BE2C (cell line): ENCODE results near the gene RIOX2.
"Not testable (repeated sequence)": the region's sequence is repeated elsewhere in the genome, so short reads cannot be mapped to it uniquely, and the experiment has no call there.

ENCODE experiments used
- DNase-seq: peaks from one replicate; pipeline ENCODE4 v3.0.0-alpha.2; 2020
- H3K27me3 ChIP-seq: fragments of 250-450 bp; sonication (Bioruptor Pico); 2 replicates; pipeline ENCODE4 v1.5.1; 2020; ENCODE audit warnings: mild to moderate bottlenecking
- H3K36me3 ChIP-seq: fragments of 250-450 bp; sonication (Bioruptor Pico); 2 replicates; pipeline ENCODE4 v1.5.1; 2020; ENCODE audit warnings: mild to moderate bottlenecking
- H3K4me1 ChIP-seq: fragments of 250-450 bp; sonication (Bioruptor Pico); 2 replicates; pipeline ENCODE4 v1.5.1; 2020
- H3K4me3 ChIP-seq: 2 replicates; pipeline ENCODE4 v1.5.1; 2011; ENCODE audit warnings: low read depth, low read length
- H3K9me3 ChIP-seq: fragments of 250-450 bp; sonication (Bioruptor Pico); 2 replicates; pipeline ENCODE4 v1.5.1; 2020
- TF ChIP-seq, protein P1 (sequence below): IDR thresholded peaks from 2 replicates; pipeline ENCODE4 v1.5.1; 2012; ENCODE audit warnings: mild to moderate bottlenecking, low read depth, low read length

Gene RIOX2

DNA sequence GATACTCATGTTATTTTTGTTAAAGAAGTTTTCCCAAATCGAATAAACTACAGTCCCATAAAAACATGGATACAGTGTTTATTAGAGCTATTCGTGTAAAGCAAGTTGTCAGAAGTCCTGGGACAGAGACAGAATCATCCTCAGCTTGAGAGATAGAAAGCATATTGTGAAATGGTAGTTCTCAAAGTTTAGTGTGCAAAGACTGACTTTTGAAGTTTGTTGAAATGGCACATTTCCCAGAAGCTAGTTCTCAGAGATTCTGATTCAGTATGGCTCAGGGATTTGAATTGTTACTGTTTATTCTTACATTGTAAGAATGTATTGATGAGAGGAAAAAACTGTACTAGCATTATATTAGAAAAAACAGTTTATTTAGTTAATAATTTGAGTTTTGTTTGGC, 40.7 kb upstream of the RIOX2 start:
- no peaks in the 10 kb centered on the region for H3K9me3 ChIP-seq
- H3K27me3 ChIP-seq: no peaks in the 10 kb centered on the region
- no peak overlapping the region for H3K4me3 ChIP-seq
- H3K36me3 ChIP-seq: no peaks in the 10 kb centered on the region
- TF ChIP-seq, protein P1, sequence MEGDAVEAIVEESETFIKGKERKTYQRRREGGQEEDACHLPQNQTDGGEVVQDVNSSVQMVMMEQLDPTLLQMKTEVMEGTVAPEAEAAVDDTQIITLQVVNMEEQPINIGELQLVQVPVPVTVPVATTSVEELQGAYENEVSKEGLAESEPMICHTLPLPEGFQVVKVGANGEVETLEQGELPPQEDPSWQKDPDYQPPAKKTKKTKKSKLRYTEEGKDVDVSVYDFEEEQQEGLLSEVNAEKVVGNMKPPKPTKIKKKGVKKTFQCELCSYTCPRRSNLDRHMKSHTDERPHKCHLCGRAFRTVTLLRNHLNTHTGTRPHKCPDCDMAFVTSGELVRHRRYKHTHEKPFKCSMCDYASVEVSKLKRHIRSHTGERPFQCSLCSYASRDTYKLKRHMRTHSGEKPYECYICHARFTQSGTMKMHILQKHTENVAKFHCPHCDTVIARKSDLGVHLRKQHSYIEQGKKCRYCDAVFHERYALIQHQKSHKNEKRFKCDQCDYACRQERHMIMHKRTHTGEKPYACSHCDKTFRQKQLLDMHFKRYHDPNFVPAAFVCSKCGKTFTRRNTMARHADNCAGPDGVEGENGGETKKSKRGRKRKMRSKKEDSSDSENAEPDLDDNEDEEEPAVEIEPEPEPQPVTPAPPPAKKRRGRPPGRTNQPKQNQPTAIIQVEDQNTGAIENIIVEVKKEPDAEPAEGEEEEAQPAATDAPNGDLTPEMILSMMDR: no peak
- DNase-seq: no peak
- H3K4me1 ChIP-seq: peaks cover 9% of the 10 kb centered on the region

DNA sequence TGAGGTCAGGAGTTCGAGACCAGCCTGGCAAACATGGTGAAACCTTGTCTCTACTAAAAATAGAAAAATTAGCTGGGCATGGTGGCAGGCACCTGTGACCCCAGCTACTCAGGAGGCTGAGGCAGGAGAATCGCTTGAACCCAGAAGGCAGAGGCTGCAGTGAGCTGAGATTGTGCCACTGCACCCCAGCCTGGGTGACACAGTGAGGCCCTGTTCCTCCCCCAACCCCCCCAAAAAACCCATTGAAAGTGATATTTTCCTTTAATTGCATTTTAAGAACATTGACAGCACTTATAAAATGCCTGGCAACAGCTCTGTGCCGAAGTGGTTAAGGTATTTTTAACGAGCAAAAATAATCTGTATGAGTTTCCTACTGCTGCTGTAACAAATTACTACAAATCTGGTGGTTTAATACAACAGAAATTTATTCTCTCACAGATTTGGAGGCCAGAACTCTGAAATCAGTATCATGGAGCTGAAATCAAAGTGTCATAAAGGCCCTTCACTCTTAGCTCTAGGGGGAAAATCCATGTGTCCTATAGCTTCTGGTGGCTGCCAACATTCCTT, 38.7 kb upstream of the RIOX2 start:
- H3K4me3 ChIP-seq, DNase-seq, H3K4me1 ChIP-seq, H3K36me3 ChIP-seq, H3K27me3 ChIP-seq, H3K9me3 ChIP-seq: not testable (repeated sequence)

DNA sequence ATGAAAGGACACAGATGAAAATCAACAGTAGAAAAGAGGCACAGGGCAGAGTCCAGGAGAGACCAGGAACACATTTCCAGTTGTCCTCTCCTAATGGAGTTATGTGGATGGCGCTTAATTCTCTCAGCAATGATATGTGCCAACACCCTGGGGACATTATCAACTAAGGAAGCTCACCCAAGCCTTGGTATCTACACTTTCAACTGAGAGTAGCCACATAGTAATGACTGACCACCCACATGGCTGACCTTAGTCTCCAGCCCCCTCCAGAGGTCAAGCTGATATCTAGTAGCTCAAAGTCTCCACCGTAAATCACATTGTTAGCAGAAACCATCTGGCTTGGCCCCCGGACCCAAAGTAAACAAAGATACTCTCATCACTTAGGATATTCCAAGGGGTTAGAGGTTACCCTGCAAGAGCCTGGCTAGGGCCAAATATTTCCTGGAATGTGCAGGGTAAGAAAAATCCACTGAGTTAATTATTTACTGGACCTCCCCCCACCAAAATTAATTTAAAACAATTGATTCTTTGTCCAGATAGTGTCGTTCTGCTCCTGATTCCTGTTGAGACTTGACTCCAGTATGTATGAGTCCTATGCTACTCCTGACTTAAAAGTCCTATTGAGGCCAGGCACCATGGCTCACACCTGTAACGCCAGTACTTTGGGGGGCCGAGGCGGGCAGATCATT, 38.1 kb upstream of the RIOX2 start:
- Histone ChIP-seq H3K4me3 (no peak overlapping the region), H3K4me1 (peaks cover 9% of the 10 kb centered on the region), H3K9me3 (no peaks in the 10 kb centered on the region), H3K36me3 (no peaks in the 10 kb centered on the region), H3K27me3 (no peaks in the 10 kb centered on the region)
- TF ChIP-seq, protein P1: no peak
- DNase-seq: no peak

DNA sequence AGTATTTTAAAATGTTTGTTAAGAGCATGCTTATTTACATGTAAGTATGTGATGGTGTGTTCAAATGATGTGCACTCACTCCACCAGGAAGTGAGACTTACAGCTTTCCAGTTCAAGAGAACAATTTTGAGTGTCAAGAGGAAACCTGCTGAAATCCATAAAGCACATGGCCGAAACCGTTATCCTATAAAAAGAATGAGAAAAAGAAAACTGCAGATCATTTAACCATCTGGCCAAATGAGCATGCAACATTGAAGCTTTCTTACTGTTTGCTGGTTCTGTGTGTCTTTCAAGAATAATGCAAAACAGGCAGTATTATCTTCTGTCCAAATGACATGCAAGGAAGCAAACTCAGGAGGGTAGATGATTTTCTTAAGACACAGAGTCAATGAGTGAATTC, 36.6 kb upstream of the RIOX2 start:
- H3K9me3 ChIP-seq: no peaks in the 10 kb centered on the region
- no peaks in the 10 kb centered on the region for H3K36me3 ChIP-seq
- H3K4me1 ChIP-seq: peaks cover 4% of the 10 kb centered on the region
- H3K4me3 ChIP-seq: no peak overlapping the region
- TF ChIP-seq, protein P1: no peak
- DNase-seq: no peak
- no peaks in the 10 kb centered on the region for H3K27me3 ChIP-seq

DNA sequence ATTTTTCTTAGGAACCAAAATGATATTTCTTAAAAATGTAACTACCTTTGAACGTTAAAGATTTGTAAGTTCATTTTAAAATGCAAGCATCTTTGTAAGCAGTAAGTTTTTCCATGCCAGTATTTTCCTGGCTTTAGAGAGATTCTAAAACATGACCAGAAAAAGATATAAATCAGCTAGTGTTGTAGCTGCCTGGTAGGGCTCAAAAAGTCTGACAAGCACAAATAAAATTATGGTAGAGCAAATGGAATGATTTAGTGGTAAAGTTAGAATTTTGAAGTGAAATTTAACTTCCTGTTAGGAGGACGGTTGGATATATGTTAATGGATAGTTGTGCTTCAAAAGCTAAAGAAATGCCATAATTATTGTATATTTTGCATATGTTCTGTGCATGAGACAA, 33.2 kb upstream of the RIOX2 start:
- H3K36me3 ChIP-seq: no peaks in the 10 kb centered on the region
- DNase-seq: no peak
- no peaks in the 10 kb centered on the region for H3K27me3 ChIP-seq
- no peaks in the 10 kb centered on the region for H3K9me3 ChIP-seq
- no peaks in the 10 kb centered on the region for H3K4me1 ChIP-seq
- TF ChIP-seq, protein P1: no peak
- no peak overlapping the region for H3K4me3 ChIP-seq

DNA sequence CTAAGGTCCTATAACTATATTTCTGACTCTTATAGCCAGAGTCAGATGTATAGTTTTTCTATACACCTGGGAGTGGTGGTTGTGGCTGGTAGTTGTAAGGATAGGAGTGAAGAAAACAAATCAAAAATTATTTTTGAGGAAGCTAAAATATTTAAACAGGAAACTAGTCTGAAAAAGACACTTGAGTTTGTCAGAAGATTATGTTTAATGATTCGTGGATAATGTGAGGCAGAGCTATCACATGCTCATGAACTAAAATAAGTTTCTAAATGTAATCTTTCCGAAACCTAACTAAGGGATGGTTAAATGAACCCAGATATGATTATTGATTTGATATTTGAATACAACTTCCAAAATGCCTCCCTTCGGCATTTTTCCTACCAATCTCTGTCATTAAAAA, 32.5 kb upstream of the RIOX2 start:
- Histone ChIP-seq H3K9me3 (no peaks in the 10 kb centered on the region), H3K36me3 (no peaks in the 10 kb centered on the region), H3K4me1 (no peaks in the 10 kb centered on the region), H3K4me3 (no peak overlapping the region), H3K27me3 (no peaks in the 10 kb centered on the region)
- TF ChIP-seq, protein P1: no peak
- no peak for DNase-seq
